Left lung (tissue), 10 donors: Measurements from ENCODE around the gene MAPK8IP1. TPM values are rescaled to one million over a fixed set of nuclear protein-coding genes. Genes with fewer than 3 reads are reported as not detected.

ENCODE experiments used
- ATAC-seq: fragments of 200-7000 bp; cut with Tn5 transposase; one replicate; pipeline ENCODE4 v1.9.1; 2020; ENCODE audit warnings: moderate library complexity
- DNase-seq, 4 donors: peaks; one replicate each; pipeline ENCODE4 v3.0.0-alpha.2; 2013 to 2020
- H3K27ac ChIP-seq, 2 donors: fragments of 200-600 bp; sonication (generic) in 1 of 2; one replicate each; pipeline versions ENCODE4 v1.5.0 to v1.8.0; 2020 to 2021
- H3K27me3 ChIP-seq, 2 donors: fragments of 200-600 bp; sonication (generic) in 1 of 2; one replicate each; pipeline versions ENCODE4 v1.5.0 to v1.8.0; 2020 to 2021
- H3K36me3 ChIP-seq, 2 donors: fragments of 200-600 bp; sonication (generic) in 1 of 2; one replicate each; pipeline versions ENCODE4 v1.5.0 to v1.8.0; 2020 to 2021
- H3K4me1 ChIP-seq, 2 donors: fragments of 200-600 bp; one replicate each; pipeline ENCODE4 v1.8.0; 2021
- H3K4me3 ChIP-seq, 2 donors: fragments of 200-600 bp; sonication (generic) in 1 of 2; one replicate each; pipeline versions ENCODE4 v1.5.0 to v1.8.0; 2020 to 2021; ENCODE audit warnings: mild to moderate bottlenecking in 1 of 2
- H3K9me3 ChIP-seq, 2 donors: fragments of 200-600 bp; sonication (generic) in 1 of 2; one replicate each; pipeline versions ENCODE4 v1.5.0 to v1.8.0; 2020 to 2021
- CTCF ChIP-seq, 2 donors: fragments of 200-600 bp; sonication (generic) in 1 of 2; IDR thresholded peaks; one replicate each; pipeline versions ENCODE4 v1.5.0 to v1.8.0; 2021; ENCODE audit warnings: antibody characterized with exemption in 2 of 2
- intact Hi-C, 2 donors: fragments of 100-400 bp; cut with DNase I; formaldehyde crosslinking; loops; one replicate each; pipeline versions ENCODE4 v1.11.2 to v1.14.2; 2022
- polyA plus RNA-seq, 6 donors: library from polyadenylated mRNA; unstranded; fragments of 120-200 nt; gene quantifications; one replicate each; pipeline ENCODE4 v1.2.1, GENCODE V29; 2013; ENCODE audit not compliant: insufficient read length in 6 of 6
- total RNA-seq, 2 donors: library from RNA; stranded (reverse); fragmentation: NEBNext Ultra II Directional; extraction: Animal tissue kit (Norgen Biotek cat#: 25700); gene quantifications; one replicate each; pipeline ENCODE4 v1.2.1, GENCODE V29; 2021
- donor health status: DM: no; HTN: yes; CAD: no.
- donor health status: DM: no; HTN: no; CAD: no.

Gene MAPK8IP1
- total and polyA plus RNA-seq, 8 donors: 4.3 to 10.4 (median 6.9) TPM

- Histone ChIP-seq H3K36me3 (peaks cover 0 to 89% of the 10 kb centered on the region in 2 donors), H3K27me3 (no peaks in the 10 kb centered on the region), H3K4me1 (peaks cover 38 to 42% of the 10 kb centered on the region in 2 donors), H3K4me3 (no peak overlapping the region), H3K27ac (peak overlapping the region; percentile 74 to 90), H3K9me3 (no peaks in the 10 kb centered on the region)
- intact Hi-C loops: no loop called here
- ATAC-seq: peak; percentile 68
- TF ChIP-seq CTCF (IDR thresholded peaks at IDR 0.05): no peak
- DNase-seq: peak; percentile 88 to 95 (median 92)
Measured at GRCh38 chr11:45859661-45860140, 25.8 kb upstream of the MAPK8IP1 start.

- Histone ChIP-seq H3K27me3 (no peaks in the 10 kb centered on the region), H3K4me1 (peaks cover 34 to 42% of the 10 kb centered on the region in 2 donors), H3K36me3 (peaks cover 0 to 95% of the 10 kb centered on the region in 2 donors), H3K9me3 (no peaks in the 10 kb centered on the region), H3K4me3 (no peak overlapping the region), H3K27ac (peak overlapping the region; percentile 74 to 90)
- intact Hi-C loops: no loop called here
- DNase-seq (no peak), ATAC-seq (no peak)
- TF ChIP-seq CTCF (IDR thresholded peaks at IDR 0.05): no peak
Measured at GRCh38 chr11:45860348-45860747, 25.1 kb upstream of the MAPK8IP1 start.

- TF ChIP-seq CTCF (IDR thresholded peaks at IDR 0.05): no peak
- Histone ChIP-seq H3K36me3 (peaks cover 0 to 98% of the 10 kb centered on the region in 2 donors), H3K27me3 (no peaks in the 10 kb centered on the region), H3K9me3 (no peaks in the 10 kb centered on the region), H3K4me3 (no peak overlapping the region), H3K4me1 (peaks cover 28 to 42% of the 10 kb centered on the region in 2 donors), H3K27ac (peak overlapping the region in 1 of 2 donors; percentile 74)
- intact Hi-C loops: no loop called here
- DNase-seq: peak in 1 of 4 donors; percentile 63
- ATAC-seq: peak; percentile 6
Measured at GRCh38 chr11:45860764-45861510, 24.5 kb upstream of the MAPK8IP1 start.

GRCh38 chr11:45864041-45864440 is 21.4 kb upstream of the MAPK8IP1 start:
- peaks cover 8 to 18% of the 10 kb centered on the region in 2 donors for H3K4me1 ChIP-seq
- peaks cover 0 to 100% of the 10 kb centered on the region in 2 donors for H3K36me3 ChIP-seq
- no peak overlapping the region for H3K4me3 ChIP-seq
- intact Hi-C loops: no loop called here
- H3K27me3 ChIP-seq: no peaks in the 10 kb centered on the region
- DNase-seq (no peak), ATAC-seq (no peak)
- no peak overlapping the region for H3K27ac ChIP-seq
- no peaks in the 10 kb centered on the region for H3K9me3 ChIP-seq
- TF ChIP-seq CTCF (IDR thresholded peaks at IDR 0.05): no peak

- TF ChIP-seq CTCF (IDR thresholded peaks at IDR 0.05): no peak
- no peaks in the 10 kb centered on the region for H3K27me3 ChIP-seq
- intact Hi-C loops: no loop called here
- no peak overlapping the region for H3K27ac ChIP-seq
- ATAC-seq (no peak), DNase-seq (no peak)
- peaks cover 0 to 100% of the 10 kb centered on the region in 2 donors for H3K36me3 ChIP-seq
- H3K9me3 ChIP-seq: no peaks in the 10 kb centered on the region
- H3K4me3 ChIP-seq: no peak overlapping the region
- H3K4me1 ChIP-seq: no peaks in the 10 kb centered on the region
Measured at GRCh38 chr11:45869551-45869950, 15.9 kb upstream of the MAPK8IP1 start.
